ENCODE data around the gene MTAP.

MTAP gene

DNA sequence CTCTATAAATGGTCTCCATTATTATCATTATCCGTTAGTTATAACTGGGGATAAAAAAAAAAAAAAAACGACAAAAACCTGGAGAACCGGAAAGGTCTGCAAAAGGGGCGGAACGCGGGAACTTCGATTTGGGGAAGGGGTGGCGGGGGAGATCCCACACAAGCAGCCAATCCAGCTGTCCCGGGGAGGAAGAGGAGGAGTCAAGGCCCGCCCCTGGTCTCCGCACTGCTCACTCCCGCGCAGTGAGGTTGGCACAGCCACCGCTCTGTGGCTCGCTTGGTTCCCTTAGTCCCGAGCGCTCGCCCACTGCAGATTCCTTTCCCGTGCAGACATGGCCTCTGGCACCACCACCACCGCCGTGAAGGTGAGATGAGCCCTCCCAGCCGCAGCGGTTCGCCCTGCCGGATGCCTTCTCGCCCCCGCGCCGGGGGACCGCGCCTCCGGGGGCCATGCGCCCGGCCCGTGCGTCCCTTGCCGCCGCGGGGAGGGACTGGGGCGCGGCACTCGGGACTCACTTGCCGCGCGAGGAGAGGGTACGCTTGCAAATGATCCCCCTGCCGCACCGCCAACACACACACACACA is at the start of gene MTAP:
MTAP (plus strand) TSS at position 219 of the 583 bp plus-strand sequence; CDS start at position 332, 113 bp downstream.
- peak; percentile 62 for DNase-seq (ENCODE audit: low spot score)

DNA sequence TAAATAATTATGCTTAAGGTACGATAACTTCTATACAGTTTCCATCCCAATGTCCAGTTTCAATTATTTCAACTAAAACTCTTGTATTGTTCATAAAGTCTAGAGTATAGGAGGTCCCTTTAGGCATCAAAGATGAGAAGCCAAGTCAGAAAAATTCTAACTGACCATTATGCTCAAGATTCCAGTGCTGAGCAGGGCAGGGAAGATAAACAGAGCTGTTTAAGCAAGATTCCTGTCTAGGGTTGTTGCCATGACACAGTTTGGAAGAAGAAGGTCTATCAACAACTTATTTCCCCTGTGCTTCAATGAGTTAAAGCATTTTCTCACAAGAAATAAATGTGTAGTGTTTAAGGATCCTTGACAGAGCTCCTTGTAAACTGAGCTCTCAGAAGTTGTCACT is 48.9 kb upstream of the MTAP start:
- DNase-seq (ENCODE audit: low spot score), result no peak

GRCh38 chr9:21754741-21755140 is 47.7 kb upstream of the MTAP start:
- no peak for DNase-seq (ENCODE audit: low spot score)

- no peak for DNase-seq (ENCODE audit: low spot score)
These were observed 43.9 kb upstream of the MTAP start for GRCh38 chr9:21758540-21758939.

DNA sequence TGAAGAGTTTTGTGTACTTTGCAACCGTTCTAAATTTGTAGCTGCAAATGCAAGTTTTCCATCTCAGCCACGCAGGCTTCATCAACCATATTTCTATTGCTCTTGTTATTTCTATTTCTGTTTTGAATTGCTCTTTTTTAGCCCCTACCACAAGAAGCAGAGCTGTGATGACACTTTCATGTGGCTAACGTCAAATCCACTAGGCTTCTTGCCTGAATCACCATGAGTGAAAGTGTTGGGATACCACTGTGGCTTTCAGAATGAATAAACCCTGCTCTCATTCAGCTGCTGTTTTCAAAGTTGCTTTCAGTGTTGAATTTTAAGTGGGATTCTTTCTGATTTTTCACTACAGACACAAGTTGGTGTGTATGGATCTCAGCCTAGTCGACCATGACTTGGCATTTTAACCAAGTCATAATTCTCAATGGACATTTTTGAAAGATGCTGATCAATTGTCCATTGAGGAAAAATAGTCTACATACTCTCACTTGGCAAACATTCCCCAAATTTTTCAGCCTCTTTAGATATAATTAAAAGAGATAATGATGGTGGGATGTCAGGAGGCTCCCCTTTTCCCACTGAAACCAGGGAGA is 41.0 kb upstream of the MTAP start:
- DNase-seq (ENCODE audit: low spot score), result no peak

DNA sequence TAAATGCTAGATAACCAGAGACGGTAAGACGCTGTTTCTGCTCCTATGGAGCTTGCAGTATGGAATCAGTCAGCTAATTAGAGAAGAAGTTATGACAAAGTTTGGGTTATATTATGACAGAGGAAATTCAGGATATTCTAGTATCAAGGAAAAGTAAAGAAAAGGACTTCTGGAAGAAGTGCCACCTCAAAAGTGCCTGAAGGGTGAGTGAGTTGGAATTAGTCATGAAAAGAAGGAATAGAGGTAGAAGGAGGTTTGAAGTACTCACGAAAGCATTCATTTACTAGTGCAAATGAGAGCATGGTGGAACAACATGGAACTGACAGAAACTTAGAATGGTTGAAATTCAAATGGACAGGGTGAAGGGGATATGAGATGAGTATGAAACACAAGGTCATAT is 40.4 kb upstream of the MTAP start:
- no peak for DNase-seq (ENCODE audit: low spot score)

DNA sequence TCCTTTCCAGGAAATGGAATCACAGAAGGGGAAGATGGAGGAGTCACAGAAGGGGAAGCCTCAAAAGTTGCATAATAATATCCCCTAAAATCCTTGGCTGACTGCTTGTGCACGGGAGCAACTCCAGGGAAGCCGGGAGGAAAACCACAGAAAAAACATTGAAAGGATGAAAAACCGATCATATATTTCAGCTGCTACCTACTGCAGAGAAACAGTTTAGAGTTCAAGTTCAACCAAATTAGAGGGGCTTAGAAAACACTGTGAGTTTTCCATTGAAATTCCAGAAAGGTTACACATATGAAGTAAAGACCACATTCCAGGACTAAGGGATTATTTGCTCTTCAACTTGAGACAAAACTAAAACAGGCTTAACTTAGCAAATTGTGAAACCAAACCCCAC is 37.6 kb upstream of the MTAP start:
- DNase-seq (ENCODE audit: low spot score), result no peak

DNA sequence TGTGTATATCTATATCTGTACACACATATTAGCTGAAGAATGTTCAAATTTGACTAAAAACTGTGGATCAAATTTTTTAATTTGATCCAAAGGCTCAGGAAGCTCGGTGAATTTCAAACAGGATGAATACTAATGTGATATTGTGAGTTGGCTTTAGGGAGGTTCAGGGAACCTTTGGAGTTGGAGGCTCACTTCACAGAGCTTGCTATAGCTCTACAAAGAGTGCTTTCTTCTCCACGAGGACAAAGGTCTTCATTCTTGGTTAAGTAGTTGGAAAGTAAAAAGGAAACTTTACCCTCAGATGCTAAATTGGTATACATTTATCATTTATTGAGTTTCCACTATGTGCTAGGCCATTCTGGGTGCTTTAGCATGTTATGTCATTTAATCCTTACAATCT is 36.3 kb upstream of the MTAP start:
- DNase-seq (ENCODE audit: low spot score), result no peak

DNA sequence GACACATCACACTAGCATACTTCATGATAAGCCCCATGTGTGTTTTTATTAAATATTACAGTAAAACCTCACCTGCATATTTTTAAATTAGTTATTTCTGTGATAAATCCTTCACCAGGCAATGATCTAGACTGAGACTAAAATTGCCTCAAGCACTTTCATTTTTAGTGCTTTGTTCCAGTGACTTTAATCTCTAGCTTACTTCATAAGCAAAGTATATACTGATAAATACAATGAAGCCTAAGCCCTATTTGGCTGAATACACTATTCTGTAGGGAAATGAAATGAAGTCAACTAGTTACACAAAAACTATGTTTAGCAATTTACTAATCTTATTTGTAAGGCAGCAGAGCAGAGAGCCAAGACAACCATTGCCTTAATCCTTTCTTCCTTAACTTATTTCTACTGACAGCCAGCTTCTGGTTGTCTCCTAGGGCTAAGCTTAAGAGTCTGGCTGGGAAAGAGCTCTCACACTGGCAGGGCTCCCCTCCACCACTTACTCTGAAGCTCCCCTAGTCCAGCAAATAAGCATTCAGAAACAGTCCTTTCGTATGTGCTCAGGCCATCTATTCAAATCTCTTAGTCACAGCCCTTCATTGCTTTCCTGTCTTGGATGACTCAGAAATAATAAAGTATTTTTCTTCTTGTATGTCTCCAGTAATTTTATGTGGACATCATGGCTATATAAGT is 31.4 kb upstream of the MTAP start:
- DNase-seq (ENCODE audit: low spot score), result no peak

DNA sequence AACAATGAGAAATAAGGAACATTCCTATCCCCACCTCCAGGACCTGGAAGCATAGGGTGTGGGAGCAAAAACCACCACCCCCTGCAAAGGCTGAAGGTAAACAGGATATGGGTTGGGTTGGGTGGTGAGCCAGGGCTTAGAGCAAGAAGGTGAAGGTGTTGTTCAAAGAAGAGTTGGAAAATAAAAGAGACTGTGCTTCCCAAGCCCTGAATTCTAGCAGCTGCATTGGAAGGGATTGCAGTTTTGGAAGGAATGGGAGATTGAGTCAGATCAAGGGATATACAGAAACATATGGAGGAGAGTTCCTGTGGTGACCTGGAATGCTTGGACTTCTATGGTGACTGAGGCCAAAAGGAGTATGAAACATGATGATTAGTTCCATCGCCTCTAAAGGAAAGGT is 24.7 kb upstream of the MTAP start:
- no peak for DNase-seq (ENCODE audit: low spot score)

- DNase-seq (ENCODE audit: low spot score), result no peak
These were observed 24.1 kb upstream of the MTAP start for GRCh38 chr9:21778304-21778703.

DNA sequence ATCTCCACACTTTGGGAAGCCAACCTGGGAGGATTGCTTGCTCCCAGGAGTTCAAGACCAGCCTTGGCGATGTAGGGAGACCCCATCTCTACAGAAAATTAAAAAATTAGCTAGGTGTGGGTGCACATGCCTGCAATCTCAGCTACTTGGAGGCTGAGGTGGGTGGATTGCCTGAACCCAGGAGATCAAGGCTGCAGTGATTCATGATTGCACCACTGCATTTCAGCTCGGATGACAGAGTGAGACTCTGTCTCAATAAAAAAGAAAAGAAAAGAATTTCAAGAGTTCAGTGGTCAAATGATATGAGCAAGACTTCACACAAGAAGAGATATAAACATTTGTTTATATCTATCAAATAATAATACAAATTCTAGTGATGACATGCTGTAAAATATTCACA is 23.0 kb upstream of the MTAP start:
- no peak for DNase-seq (ENCODE audit: low spot score)

- no peak for DNase-seq (ENCODE audit: low spot score)
These were observed 20.8 kb upstream of the MTAP start for GRCh38 chr9:21781656-21782055.

- DNase-seq (ENCODE audit: low spot score), result no peak
These were observed 20.2 kb upstream of the MTAP start for GRCh38 chr9:21782205-21782604.

DNA sequence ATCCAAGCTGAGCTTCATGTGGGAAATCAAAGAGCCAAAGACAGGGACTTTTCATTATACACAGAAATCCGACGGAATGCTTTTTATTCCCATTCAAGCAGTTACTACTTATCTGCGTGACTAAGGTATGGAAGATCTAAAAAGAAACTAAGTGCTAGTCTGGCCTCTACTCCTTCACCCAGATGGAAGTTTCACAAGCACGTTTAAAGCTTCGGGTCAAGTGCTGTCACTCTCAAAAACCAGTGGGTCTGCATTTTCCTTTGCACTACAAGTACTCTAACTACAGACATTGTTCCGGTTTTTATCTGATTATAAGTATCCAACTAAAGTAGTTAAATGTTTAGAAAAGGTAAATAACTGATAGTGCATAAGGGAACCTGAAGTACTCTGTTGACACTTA is 13.7 kb upstream of the MTAP start:
- no peak for DNase-seq (ENCODE audit: low spot score)

- peak; percentile 14 for DNase-seq (ENCODE audit: low spot score)
These were observed 12.8 kb upstream of the MTAP start for GRCh38 chr9:21789541-21790037.

DNA sequence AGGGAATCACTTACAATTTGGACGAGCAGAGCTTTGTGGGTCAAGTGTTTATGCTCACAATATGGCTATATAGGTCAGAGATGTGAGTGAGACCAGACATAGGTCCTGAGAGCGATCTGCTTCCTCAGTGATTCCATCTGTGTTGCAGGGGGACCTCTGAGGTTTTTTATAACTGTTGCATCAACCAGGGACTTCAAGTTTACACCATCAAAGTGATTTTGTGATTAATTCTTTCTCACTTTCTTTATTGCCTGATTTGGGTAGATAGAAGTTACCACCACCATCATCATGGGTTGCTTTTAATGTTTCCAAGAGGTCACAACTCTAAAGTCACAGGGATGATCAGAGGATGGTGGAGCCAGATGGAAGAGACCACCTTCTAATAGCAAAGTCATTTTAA is 7.0 kb upstream of the MTAP start:
- DNase-seq (ENCODE audit: low spot score), result no peak

DNA sequence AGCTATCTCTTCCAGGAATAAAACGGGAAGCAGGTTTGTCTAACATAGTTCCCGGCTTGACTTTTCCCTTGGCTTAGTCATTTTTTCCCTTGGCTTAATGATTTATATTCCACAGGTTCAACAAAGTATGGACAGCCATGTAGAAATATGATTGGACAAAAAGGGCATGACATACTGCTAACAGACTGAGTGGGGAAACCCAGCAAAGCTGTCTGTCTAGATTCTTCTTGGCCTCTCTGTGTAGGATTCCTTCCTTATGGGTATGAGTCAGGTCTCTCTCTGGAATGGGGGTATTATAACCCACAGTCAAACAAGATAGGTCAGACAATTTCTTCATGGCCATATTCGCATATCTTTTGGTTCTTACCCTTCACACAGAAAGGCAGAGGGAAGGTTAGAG is 5.7 kb upstream of the MTAP start:
- no peak for DNase-seq (ENCODE audit: low spot score)

- DNase-seq (ENCODE audit: low spot score), result no peak
These were observed 1.3 kb upstream of the MTAP start for GRCh38 chr9:21800931-21801682.

GRCh38 chr9:21801683-21802417 is 586 bp upstream of the MTAP start:
- DNase-seq (ENCODE audit: low spot score), result no peak

- no peak for DNase-seq (ENCODE audit: low spot score)
These were observed 1.2 kb downstream of the MTAP start for GRCh38 chr9:21803649-21804048.

DNA sequence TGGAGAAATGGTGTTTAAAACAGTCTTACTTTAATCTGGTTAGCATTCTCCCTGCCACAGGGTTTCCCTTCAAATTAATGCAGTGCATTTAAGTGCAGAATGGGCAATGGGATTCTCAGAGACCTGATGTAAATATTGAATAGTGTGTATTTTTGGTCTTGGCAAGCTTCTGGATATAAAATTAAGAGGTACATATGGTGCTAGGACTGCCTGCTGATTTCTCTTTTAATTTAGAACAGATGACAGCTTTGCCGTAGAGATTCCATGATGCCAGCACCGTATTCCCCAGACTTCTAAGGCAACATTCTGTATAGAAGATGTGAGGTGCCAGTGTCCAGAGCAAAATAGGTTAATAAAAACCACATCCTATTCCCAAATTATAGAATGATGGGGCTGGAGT is 1.9 kb downstream of the MTAP start:
- DNase-seq (ENCODE audit: low spot score), result no peak
